Pancreas (tissue), 10 donors: ENCODE data around the gene ROBO4. TPM values are rescaled to one million over a fixed set of nuclear protein-coding genes. Genes with fewer than 3 reads are reported as not detected.

Experiments
- ATAC-seq, 4 donors: fragments of 200-7000 bp; cut with Tn5 transposase; one replicate each; pipeline versions ENCODE4 v1.8.0 to v1.9.1; 2020; ENCODE audit warnings: mild to moderate bottlenecking in 4 of 4, moderate library complexity in 4 of 4
- DNase-seq, 6 donors: peaks; one replicate each; pipeline ENCODE4 v3.0.0-alpha.2; 2020
- FAIRE-seq: peaks from 2 replicates; lab custom pipeline; 2012; peaks lifted over from hg19 to GRCh38; lab: Jason Lieb, UNC
- H3K27ac ChIP-seq, 4 donors: fragments of 200-600 bp; sonication (generic); 1 replicate in 3 of 4; 2 replicates in 1 of 4; pipeline versions ENCODE4 v1.5.0 to v1.8.0; 2020
- H3K27me3 ChIP-seq, 4 donors: fragments of 200-600 bp; one replicate each; pipeline ENCODE4 v1.8.0; 2021
- H3K36me3 ChIP-seq, 3 donors: fragments of 200-600 bp; sonication (generic) in 1 of 3; one replicate each; pipeline versions ENCODE4 v1.5.0 to v1.8.0; 2020 to 2021
- H3K4me1 ChIP-seq, 3 donors: fragments of 200-600 bp; one replicate each; pipeline ENCODE4 v1.8.0; 2021
- H3K4me3 ChIP-seq, 4 donors: fragments of 200-600 bp; sonication (generic) in 2 of 4; one replicate each; pipeline versions ENCODE4 v1.5.0 to v1.8.0; 2020 to 2021
- H3K9me3 ChIP-seq, 4 donors: fragments of 200-600 bp; one replicate each; pipeline ENCODE4 v1.8.0; 2021
- CTCF ChIP-seq, 4 donors: fragments of 200-600 bp; sonication (generic) in 3 of 4; IDR thresholded peaks; one replicate each; pipeline versions ENCODE4 v1.5.0 to v1.8.0; 2021; ENCODE audit warnings: antibody characterized with exemption in 4 of 4
- WGBS, 2 donors: extraction: QIAGEN DNeasy Blood & Tissue Kit; methylation state at CpG; one replicate each; pipeline ENCODE4 v1.1.7; 2013; 5-methylcytosine and 5-hydroxymethylcytosine counted together
- intact Hi-C, 3 donors: fragments of 100-400 bp; cut with DNase I; formaldehyde crosslinking; loops; one replicate each; pipeline versions ENCODE4 v1.11.1 to v1.14.2; 2022
- polyA plus RNA-seq, 2 donors: library from polyadenylated mRNA; stranded (reverse); fragments of 200-250 nt; gene quantifications; one replicate each; pipeline ENCODE4 v1.2.3, GENCODE V29; 2013
- total RNA-seq, 6 donors: library from RNA; stranded (reverse); fragmentation: NEBNext Ultra II Directional in 4 of 6; extraction: Animal tissue kit (Norgen Biotek cat#: 25700) in 4 of 6; gene quantifications; one replicate each; pipeline versions ENCODE4 v1.2.1 to v1.2.4, GENCODE V29; 2021 to 2023
- donor health status: healthy with polysubstance abuse.
- donor health status: DM: no; HTN: no; CAD: no; lungs with moderate emphysema.
- donor health status: DM: no; HTN: no; CAD: no.
- donor health status: control.
- donor health status: control.
- donor health status: Bipolar disorder and iron deficiency.
- donor health status: DM: yes; HTN: yes; CAD: no.
- donor health status: DM: no; HTN: no; CAD: no.
- donor health status: DM: no; HTN: no; CAD: no.
- donor health status: DM: yes; HTN: yes; CAD: no.

The ROBO4 gene
- total and polyA plus RNA-seq, 8 donors, result 2.3 to 9.8 (median 3.8) TPM

- Histone ChIP-seq H3K9me3 (no peaks in the 10 kb centered on the region), H3K36me3 (no peaks in the 10 kb centered on the region), H3K4me3 (no peak overlapping the region), H3K4me1 (no peaks in the 10 kb centered on the region), H3K27ac (no peak overlapping the region), H3K27me3 (no peaks in the 10 kb centered on the region)
- FAIRE-seq (no peak), ATAC-seq (no peak), DNase-seq (no peak)
- intact Hi-C loops, result no loop called here
- 65 to 66% methylated on average over 5 of the region's 5 CpGs for WGBS, 2 donors
- no peak for TF ChIP-seq CTCF (IDR thresholded peaks at IDR 0.05)
Observed at GRCh38 chr11:124943254-124943616, 45.6 kb upstream of the ROBO4 start.

GRCh38 chr11:124942466-124943253 lies 45.0 kb upstream of the ROBO4 start:
- 42% methylated on average over 6 of the region's 6 CpGs for WGBS, 2 donors
- ATAC-seq (no peak), FAIRE-seq (no peak), DNase-seq (no peak)
- Histone ChIP-seq H3K4me1 (no peaks in the 10 kb centered on the region), H3K9me3 (no peaks in the 10 kb centered on the region), H3K36me3 (no peaks in the 10 kb centered on the region), H3K27me3 (no peaks in the 10 kb centered on the region), H3K27ac (no peak overlapping the region), H3K4me3 (no peak overlapping the region)
- intact Hi-C loops, result no loop called here
- TF ChIP-seq CTCF (IDR thresholded peaks at IDR 0.05), result no peak

- 95 to 100% methylated on average over 1 of the region's 1 CpG for whole genome bisulfite sequencing, 2 donors
- intact Hi-C loops, result no loop called here
- Histone ChIP-seq H3K27ac (no peak overlapping the region), H3K4me1 (no peaks in the 10 kb centered on the region), H3K9me3 (no peaks in the 10 kb centered on the region), H3K36me3 (no peaks in the 10 kb centered on the region), H3K27me3 (no peaks in the 10 kb centered on the region), H3K4me3 (no peak overlapping the region)
- FAIRE-seq (no peak), ATAC-seq (no peak), DNase-seq (no peak)
- no peak for TF ChIP-seq CTCF (IDR thresholded peaks at IDR 0.05)
Observed at GRCh38 chr11:124941703-124942102, 44.0 kb upstream of the ROBO4 start.

GRCh38 chr11:124938970-124939369 lies 41.3 kb upstream of the ROBO4 start:
- Histone ChIP-seq H3K4me1 (no peaks in the 10 kb centered on the region), H3K9me3 (no peaks in the 10 kb centered on the region), H3K4me3 (no peak overlapping the region), H3K36me3 (no peaks in the 10 kb centered on the region), H3K27ac (no peak overlapping the region), H3K27me3 (no peaks in the 10 kb centered on the region)
- no peak for TF ChIP-seq CTCF (IDR thresholded peaks at IDR 0.05)
- no peak for ATAC-seq
- intact Hi-C loops, result no loop called here
- 67 to 74% methylated on average over 6 of the region's 6 CpGs for WGBS, 2 donors
- FAIRE-seq, result no peak
- DNase-seq, result no peak

GRCh38 chr11:124938206-124938765 lies 40.6 kb upstream of the ROBO4 start:
- WGBS, 2 donors, result 54 to 62% methylated on average over 6 of the region's 6 CpGs
- no peaks in the 10 kb centered on the region for H3K9me3 ChIP-seq

More at GRCh38 chr11:124938206-124938765, 40.6 kb upstream of the ROBO4 start:
- no peaks in the 10 kb centered on the region for H3K36me3 ChIP-seq
- FAIRE-seq (no peak), ATAC-seq (no peak), DNase-seq (no peak)
- no peak overlapping the region for H3K4me3 ChIP-seq
- TF ChIP-seq CTCF (IDR thresholded peaks at IDR 0.05), result no peak
- peaks cover 0 to 2% (median 0%) of the 10 kb centered on the region in 4 donors for H3K27me3 ChIP-seq
- H3K4me1 ChIP-seq, result no peaks in the 10 kb centered on the region
- intact Hi-C loops, result no loop called here
- H3K27ac ChIP-seq, result no peak overlapping the region
